ENCODE results near the gene INPP5K.

The INPP5K gene

GRCh38 chr17:1484676-1485422 lies 31.6 kb downstream of the INPP5K start:
- DNase-seq: peak; percentile 50

GRCh38 chr17:1484060-1484535 lies 32.3 kb downstream of the INPP5K start:
- no peak for DNase-seq

GRCh38 chr17:1482680-1483079 lies 33.7 kb downstream of the INPP5K start:
- no peak for DNase-seq

- DNase-seq: no peak
These were observed 34.7 kb downstream of the INPP5K start for GRCh38 chr17:1481736-1482135.

- no peak for DNase-seq
These were observed 35.5 kb downstream of the INPP5K start for GRCh38 chr17:1480747-1481465.

GRCh38 chr17:1478418-1478817 lies 38.0 kb downstream of the INPP5K start:
- no peak for DNase-seq

- DNase-seq: no peak
These were observed 41.0 kb downstream of the INPP5K start for GRCh38 chr17:1475321-1475854.

GRCh38 chr17:1474402-1475189 lies 41.8 kb downstream of the INPP5K start:
- DNase-seq: no peak

- no peak for DNase-seq
These were observed 42.6 kb downstream of the INPP5K start for GRCh38 chr17:1473841-1474240.

GRCh38 chr17:1473170-1473569 lies 43.2 kb downstream of the INPP5K start:
- no peak for DNase-seq

- no peak for DNase-seq
These were observed 44.2 kb downstream of the INPP5K start for GRCh38 chr17:1471911-1472821.

- no peak for DNase-seq
These were observed 44.9 kb downstream of the INPP5K start for GRCh38 chr17:1471490-1471889.

GRCh38 chr17:1470755-1471462 lies 45.5 kb downstream of the INPP5K start:
- DNase-seq: no peak

GRCh38 chr17:1470071-1470754 lies 46.2 kb downstream of the INPP5K start:
- no peak for DNase-seq

- no peak for DNase-seq
These were observed 47.1 kb downstream of the INPP5K start for GRCh38 chr17:1469231-1469852.

- no peak for DNase-seq
These were observed 48.4 kb downstream of the INPP5K start for GRCh38 chr17:1467898-1468492.

- DNase-seq: no peak
These were observed 49.2 kb downstream of the INPP5K start for GRCh38 chr17:1467258-1467657.

GRCh38 chr17:1464186-1464585 lies 52.2 kb downstream of the INPP5K start:
- DNase-seq: no peak

- no peak for DNase-seq
These were observed 54.0 kb downstream of the INPP5K start for GRCh38 chr17:1462164-1463112.
